SHP77 treated with DMSO at 0.1 percent for 48 hours (cell line): ENCODE results near the gene SPAG4.

Experiments
- DNase-seq: peaks from one replicate; lab custom pipeline; 2025; lab: John Stamatoyannopoulos, UW

SPAG4 gene

GRCh38 chr20:35660122-35660937 lies 44.7 kb downstream of the SPAG4 start:
- DNase-seq, result no peak

GRCh38 chr20:35661053-35661452 lies 45.4 kb downstream of the SPAG4 start:
- DNase-seq, result no peak

- no peak for DNase-seq
Measured at GRCh38 chr20:35661908-35662307, 46.3 kb downstream of the SPAG4 start.

GRCh38 chr20:35662551-35662950 lies 46.9 kb downstream of the SPAG4 start:
- DNase-seq, result no peak

GRCh38 chr20:35663516-35664465 lies 48.2 kb downstream of the SPAG4 start:
- DNase-seq, result peak; percentile 22

GRCh38 chr20:35664466-35665206 lies 49.0 kb downstream of the SPAG4 start, which contains the start of the genes CPNE1 and RBM12:
TSS of gene CPNE1 (minus strand) at chr20:35664900. CDS start at chr20:35632923, 31,977 bp downstream.
TSS of gene RBM12 (minus strand) at chr20:35664900. CDS start at chr20:35655322, 9,578 bp downstream.
- DNase-seq, result peak; percentile 78

- DNase-seq, result no peak
Measured at GRCh38 chr20:35665949-35666288, 50.3 kb downstream of the SPAG4 start.

- DNase-seq, result no peak
Measured at GRCh38 chr20:35669221-35669620, 53.6 kb downstream of the SPAG4 start.

- DNase-seq, result no peak
Measured at GRCh38 chr20:35669681-35670080, 54.1 kb downstream of the SPAG4 start.
